Measurements from ENCODE around the gene MYCN.

Gene MYCN

DNA sequence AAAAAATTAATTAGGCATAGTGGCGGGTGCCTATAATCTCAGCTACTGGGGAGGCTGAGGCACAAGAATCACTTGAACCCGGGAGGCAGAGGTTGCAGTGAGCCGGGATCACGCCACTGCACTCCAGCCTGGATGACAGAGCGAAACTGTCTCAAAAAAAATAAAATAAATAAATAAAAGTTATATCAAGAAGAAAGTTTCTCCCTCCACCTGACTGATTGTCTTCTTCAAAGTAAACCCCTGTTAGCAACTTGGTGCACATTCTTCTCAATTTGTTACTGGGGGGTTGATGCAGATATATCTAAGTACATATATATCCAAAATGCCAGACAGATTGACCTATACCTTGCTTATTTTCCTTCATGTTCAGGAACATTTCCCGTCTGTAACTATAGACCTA lies 5.2 kb upstream of the MYCN start:
- Histone ChIP-seq H3K14ac (ENCODE audit: low read length in 2 of 2) (no peak overlapping the region), H3K4me2 (ENCODE audit: low read length, poor library complexity, severe bottlenecking) (no peak overlapping the region), H3K23ac (ENCODE audit: low read length in 2 of 2) (no peak overlapping the region), H3K27ac (ENCODE audit: low read length, poor library complexity, severe bottlenecking) (no peak overlapping the region), H3K9ac (ENCODE audit: low read length) (no peak overlapping the region), H2BK12ac (ENCODE audit: low read length in 2 of 2) (no peak overlapping the region), H3K9me3 (ENCODE audit: control insufficient read depth, low read length) (no peaks in the 10 kb centered on the region), H3K18ac (ENCODE audit: low read depth in 1 of 2, low read length in 2 of 2) (no peak overlapping the region), H3K4me1 (ENCODE audit: control insufficient read depth, insufficient read depth, low read depth, low read length) (peaks cover 7% of the 10 kb centered on the region), H2BK120ac (ENCODE audit: low read depth, low read length) (no peak overlapping the region), H3K4me3 (ENCODE audit: insufficient read depth in 1 of 2, low read depth in 1 of 2, low read length in 2 of 2) (no peak overlapping the region), H2BK5ac (ENCODE audit: low read depth, low read length, poor library complexity, severe bottlenecking) (no peak overlapping the region), H4K91ac (ENCODE audit: low read length) (no peak overlapping the region), H2AK5ac (ENCODE audit: low read length, severe bottlenecking) (no peak overlapping the region), H2BK15ac (ENCODE audit: low read depth, poor library complexity, severe bottlenecking) (no peak overlapping the region), H3K27me3 (ENCODE audit: control insufficient read depth in 1 of 2, insufficient read depth in 1 of 2, low read length in 2 of 2) (peaks cover 36 to 41% of the 10 kb centered on the region in 2 experiments), H3K4ac (ENCODE audit: low read depth in 1 of 2, low read length in 2 of 2) (no peak overlapping the region), H2AFZ (ENCODE audit: low read depth, low read length) (no peak overlapping the region), H3K36me3 (ENCODE audit: control insufficient read depth in 1 of 2, insufficient read depth in 2 of 2, low read depth in 1 of 2, low read length in 2 of 2) (no peaks in the 10 kb centered on the region), H3K79me1 (replicated peaks; ENCODE audit: low read length, poor library complexity, severe bottlenecking) (no peaks in the 10 kb centered on the region), H4K8ac (ENCODE audit: low read length) (no peak overlapping the region)
- DNase-seq: no peak
- WGBS: 73% methylated on average over 2 of the region's 6 CpGs

DNA sequence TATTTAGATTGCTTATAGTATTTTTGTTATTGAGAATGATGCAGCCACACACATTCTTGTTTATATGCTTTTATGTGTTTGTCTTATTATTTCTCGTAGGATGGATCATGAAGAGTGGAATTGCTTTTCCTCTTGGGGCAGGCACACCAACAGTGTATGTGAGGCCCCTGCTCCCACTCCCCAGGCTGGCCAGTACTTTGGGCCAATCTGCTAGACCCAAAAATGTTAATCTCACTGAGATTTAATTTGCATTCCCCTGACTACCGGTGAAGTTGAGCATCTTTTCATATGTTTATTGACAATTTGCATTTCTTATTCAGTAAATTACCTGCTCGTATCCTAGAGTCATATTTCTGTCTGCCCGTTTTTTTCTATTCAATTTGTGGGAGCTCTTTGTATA lies 4.7 kb upstream of the MYCN start:
- no peak overlapping the region for H2BK120ac ChIP-seq (ENCODE audit: low read depth, low read length)
- H3K4me1 ChIP-seq (ENCODE audit: control insufficient read depth, insufficient read depth, low read depth, low read length): peaks cover 11% of the 10 kb centered on the region
- WGBS: 71% methylated on average over 3 of the region's 4 CpGs
- H2AFZ ChIP-seq (ENCODE audit: low read depth, low read length): no peak overlapping the region
- H3K9me3 ChIP-seq (ENCODE audit: control insufficient read depth, low read length): no peaks in the 10 kb centered on the region
- H3K4ac ChIP-seq (ENCODE audit: low read depth in 1 of 2, low read length in 2 of 2): no peak overlapping the region
- no peak overlapping the region for H4K91ac ChIP-seq (ENCODE audit: low read length)
- no peak for DNase-seq
- no peak overlapping the region for H3K14ac ChIP-seq (ENCODE audit: low read length in 2 of 2)
- H3K4me2 ChIP-seq (ENCODE audit: low read length, poor library complexity, severe bottlenecking): no peak overlapping the region
- no peak overlapping the region for H3K9ac ChIP-seq (ENCODE audit: low read length)
- H3K36me3 ChIP-seq (ENCODE audit: control insufficient read depth in 1 of 2, insufficient read depth in 2 of 2, low read depth in 1 of 2, low read length in 2 of 2): no peaks in the 10 kb centered on the region
- H2BK5ac ChIP-seq (ENCODE audit: low read depth, low read length, poor library complexity, severe bottlenecking): no peak overlapping the region
- no peak overlapping the region for H2BK15ac ChIP-seq (ENCODE audit: low read depth, poor library complexity, severe bottlenecking)
- H2AK5ac ChIP-seq (ENCODE audit: low read length, severe bottlenecking): no peak overlapping the region
- H3K4me3 ChIP-seq (ENCODE audit: insufficient read depth in 1 of 2, low read depth in 1 of 2, low read length in 2 of 2): no peak overlapping the region
- H3K79me1 ChIP-seq (replicated peaks; ENCODE audit: low read length, poor library complexity, severe bottlenecking): no peaks in the 10 kb centered on the region
- no peak overlapping the region for H3K23ac ChIP-seq (ENCODE audit: low read length in 2 of 2)
- no peak overlapping the region for H2BK12ac ChIP-seq (ENCODE audit: low read length in 2 of 2)
- peaks cover 41 to 46% of the 10 kb centered on the region in 2 experiments for H3K27me3 ChIP-seq (ENCODE audit: control insufficient read depth in 1 of 2, insufficient read depth in 1 of 2, low read length in 2 of 2)
- H3K27ac ChIP-seq (ENCODE audit: low read length, poor library complexity, severe bottlenecking): no peak overlapping the region
- H3K18ac ChIP-seq (ENCODE audit: low read depth in 1 of 2, low read length in 2 of 2): no peak overlapping the region
- H4K8ac ChIP-seq (ENCODE audit: low read length): no peak overlapping the region

DNA sequence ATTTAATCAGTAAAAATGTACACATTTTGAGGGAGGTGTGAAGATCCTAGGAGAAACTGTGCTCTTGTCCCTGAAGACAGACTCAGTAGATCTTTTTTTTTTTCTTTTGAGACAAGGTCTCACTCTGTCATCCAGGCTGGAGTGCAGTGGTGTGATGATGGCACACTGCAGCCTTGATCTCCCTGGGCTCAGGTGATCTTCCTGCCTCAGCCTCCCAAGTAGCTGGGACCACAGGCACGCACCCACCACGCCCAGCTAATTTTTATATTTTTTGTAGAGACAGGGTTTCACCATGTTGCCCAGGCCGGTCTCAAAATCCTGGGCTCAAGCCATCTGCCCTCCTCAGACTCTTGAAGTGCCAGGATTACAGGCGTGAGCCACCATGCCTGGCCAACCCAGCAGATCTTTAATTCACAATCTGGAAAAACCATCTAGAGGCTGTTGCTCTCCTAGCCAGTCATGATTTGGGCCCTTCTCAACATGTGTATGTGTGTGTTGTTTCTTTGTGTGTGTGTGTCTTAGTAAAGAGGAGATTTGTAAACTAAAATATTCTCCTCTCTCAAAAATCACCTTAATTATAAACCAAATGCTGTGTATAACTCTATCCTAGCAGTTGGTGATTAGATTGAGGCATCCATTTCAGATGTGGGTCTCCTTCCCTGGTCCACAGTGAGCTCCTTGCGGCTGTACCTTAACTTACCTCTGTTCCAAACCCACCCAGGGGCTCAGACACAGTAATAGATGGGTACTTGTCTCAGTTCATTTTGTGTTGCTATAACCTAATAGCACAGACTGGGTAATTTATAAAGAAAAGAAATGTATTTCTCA lies 3.9 kb upstream of the MYCN start:
- Histone ChIP-seq H3K36me3 (ENCODE audit: control insufficient read depth in 1 of 2, insufficient read depth in 2 of 2, low read depth in 1 of 2, low read length in 2 of 2) (no peaks in the 10 kb centered on the region), H3K9me3 (ENCODE audit: control insufficient read depth, low read length) (no peaks in the 10 kb centered on the region), H3K27ac (ENCODE audit: low read length, poor library complexity, severe bottlenecking) (no peak overlapping the region), H2BK120ac (ENCODE audit: low read depth, low read length) (no peak overlapping the region), H3K4me1 (ENCODE audit: control insufficient read depth, insufficient read depth, low read depth, low read length) (peaks cover 17% of the 10 kb centered on the region), H2AFZ (ENCODE audit: low read depth, low read length) (no peak overlapping the region), H2AK5ac (ENCODE audit: low read length, severe bottlenecking) (no peak overlapping the region), H4K91ac (ENCODE audit: low read length) (no peak overlapping the region), H2BK12ac (ENCODE audit: low read length in 2 of 2) (no peak overlapping the region), H3K18ac (ENCODE audit: low read depth in 1 of 2, low read length in 2 of 2) (no peak overlapping the region), H2BK15ac (ENCODE audit: low read depth, poor library complexity, severe bottlenecking) (no peak overlapping the region), H3K14ac (ENCODE audit: low read length in 2 of 2) (no peak overlapping the region), H4K8ac (ENCODE audit: low read length) (no peak overlapping the region), H2BK5ac (ENCODE audit: low read depth, low read length, poor library complexity, severe bottlenecking) (no peak overlapping the region), H3K79me1 (replicated peaks; ENCODE audit: low read length, poor library complexity, severe bottlenecking) (no peaks in the 10 kb centered on the region), H3K27me3 (ENCODE audit: control insufficient read depth in 1 of 2, insufficient read depth in 1 of 2, low read length in 2 of 2) (peaks cover 44 to 54% of the 10 kb centered on the region in 2 experiments), H3K4ac (ENCODE audit: low read depth in 1 of 2, low read length in 2 of 2) (no peak overlapping the region), H3K4me2 (ENCODE audit: low read length, poor library complexity, severe bottlenecking) (no peak overlapping the region), H3K4me3 (ENCODE audit: insufficient read depth in 1 of 2, low read depth in 1 of 2, low read length in 2 of 2) (no peak overlapping the region), H3K23ac (ENCODE audit: low read length in 2 of 2) (no peak overlapping the region), H3K9ac (ENCODE audit: low read length) (no peak overlapping the region)
- no peak for DNase-seq
- 90% methylated on average over 4 of the region's 5 CpGs for WGBS

DNA sequence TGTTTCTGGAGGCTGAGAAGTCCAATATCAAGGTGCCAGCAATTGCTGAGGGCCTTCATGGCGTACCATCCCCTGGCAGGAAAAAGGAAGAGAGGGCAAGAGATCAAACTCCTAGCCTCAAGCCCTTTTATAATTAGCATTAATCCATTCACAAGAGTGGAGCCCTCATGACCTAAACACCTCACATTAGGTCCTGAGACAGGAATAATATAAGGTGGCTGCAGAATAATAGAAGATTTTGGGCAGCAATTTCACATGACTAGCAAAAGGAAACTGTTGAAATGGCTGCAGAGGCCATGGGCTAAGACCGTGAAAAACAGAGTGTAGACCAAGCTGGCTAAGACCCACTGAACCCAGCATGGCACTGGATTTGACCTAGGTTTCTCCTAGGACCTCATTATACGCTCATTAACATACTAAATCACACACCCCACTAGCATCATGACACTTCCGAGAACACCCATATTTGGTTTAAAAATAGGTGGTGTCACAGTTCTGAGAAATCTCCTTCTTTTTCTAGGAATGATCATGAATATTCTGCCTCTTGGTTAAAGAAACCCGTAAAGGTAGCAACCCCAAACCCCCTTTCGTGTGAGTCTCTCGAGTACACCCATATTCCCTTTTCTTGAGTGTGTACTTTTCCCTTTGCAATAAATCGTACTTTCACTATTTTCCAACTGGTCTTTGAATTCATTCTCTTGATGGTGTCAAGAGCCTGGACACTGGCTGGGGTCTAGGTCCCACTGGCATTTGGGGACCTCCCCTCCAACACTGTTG lies 3.1 kb upstream of the MYCN start:
- WGBS: 82% methylated on average over 8 of the region's 8 CpGs
- Histone ChIP-seq H3K27ac (ENCODE audit: low read length, poor library complexity, severe bottlenecking) (no peak overlapping the region), H2BK120ac (ENCODE audit: low read depth, low read length) (no peak overlapping the region), H2BK12ac (ENCODE audit: low read length in 2 of 2) (no peak overlapping the region), H4K91ac (ENCODE audit: low read length) (no peak overlapping the region), H3K9me3 (ENCODE audit: control insufficient read depth, low read length) (no peaks in the 10 kb centered on the region), H2AK5ac (ENCODE audit: low read length, severe bottlenecking) (no peak overlapping the region), H2BK5ac (ENCODE audit: low read depth, low read length, poor library complexity, severe bottlenecking) (no peak overlapping the region), H3K36me3 (ENCODE audit: control insufficient read depth in 1 of 2, insufficient read depth in 2 of 2, low read depth in 1 of 2, low read length in 2 of 2) (peaks cover 0 to 3% of the 10 kb centered on the region in 2 experiments), H3K18ac (ENCODE audit: low read depth in 1 of 2, low read length in 2 of 2) (no peak overlapping the region), H3K4me2 (ENCODE audit: low read length, poor library complexity, severe bottlenecking) (no peak overlapping the region), H3K9ac (ENCODE audit: low read length) (no peak overlapping the region), H3K4ac (ENCODE audit: low read depth in 1 of 2, low read length in 2 of 2) (no peak overlapping the region), H3K27me3 (ENCODE audit: control insufficient read depth in 1 of 2, insufficient read depth in 1 of 2, low read length in 2 of 2) (peaks cover 50 to 62% of the 10 kb centered on the region in 2 experiments), H2AFZ (ENCODE audit: low read depth, low read length) (no peak overlapping the region), H2BK15ac (ENCODE audit: low read depth, poor library complexity, severe bottlenecking) (no peak overlapping the region), H3K23ac (ENCODE audit: low read length in 2 of 2) (no peak overlapping the region), H4K8ac (ENCODE audit: low read length) (no peak overlapping the region), H3K79me1 (replicated peaks; ENCODE audit: low read length, poor library complexity, severe bottlenecking) (peaks cover 2% of the 10 kb centered on the region), H3K14ac (ENCODE audit: low read length in 2 of 2) (no peak overlapping the region), H3K4me3 (ENCODE audit: insufficient read depth in 1 of 2, low read depth in 1 of 2, low read length in 2 of 2) (no peak overlapping the region), H3K4me1 (ENCODE audit: control insufficient read depth, insufficient read depth, low read depth, low read length) (peaks cover 25% of the 10 kb centered on the region)
- no peak for DNase-seq

All from mesenchymal stem cell (in vitro differentiated cells and primary cell).